Cardiac muscle cell (in vitro differentiated cells and primary cell): Measurements from ENCODE around the gene PLPPR4. TPM values are rescaled to one million over a fixed set of nuclear protein-coding genes. Genes with fewer than 3 reads are reported as not detected.

ENCODE experiments used
- DNase-seq, 2 donors: peaks; one replicate each; pipeline versions ENCODE4 v3.0.0 to v3.0.0-alpha.2; 2010 to 2017; ENCODE audit warnings: low read depth in 1 of 2, low spot score in 1 of 2
- H3K27ac ChIP-seq: fragments of 200-600 bp; sonication (generic); 2 replicates; pipeline ENCODE4 v1.5.1; 2016
- H3K27me3 ChIP-seq: fragments of 200-600 bp; sonication (generic); 2 replicates; pipeline ENCODE4 v1.6.0; 2016; ENCODE audit warnings: control low read depth
- H3K36me3 ChIP-seq: fragments of 200-600 bp; sonication (generic); 2 replicates; pipeline ENCODE4 v1.5.1; 2016; ENCODE audit warnings: control low read depth
- H3K4me1 ChIP-seq: fragments of 200-600 bp; sonication (generic); 2 replicates; pipeline ENCODE4 v1.8.1; 2017; ENCODE audit warnings: low read depth, mild to moderate bottlenecking, mixed run types
- H3K4me3 ChIP-seq: fragments of 200-600 bp; sonication (generic); 2 replicates; pipeline ENCODE4 v1.5.1; 2016; ENCODE audit warnings: mild to moderate bottlenecking
- H3K9me3 ChIP-seq: fragments of 200-600 bp; sonication (generic); 2 replicates; pipeline ENCODE4 v1.5.1; 2017; ENCODE audit warnings: low read depth, mild to moderate bottlenecking, control low read depth
- CTCF ChIP-seq: IDR thresholded peaks from 2 replicates; pipeline ENCODE4 v1.5.1; 2012; ENCODE audit warnings: low read depth, mild to moderate bottlenecking, low read length
- polyA plus RNA-seq: library from polyadenylated mRNA; unstranded; fragments of >200 nt; fragmentation: Nextera tagmentation; extraction: Ambion mirVana; gene quantifications from 2 replicates; pipeline ENCODE4 v1.2.1, GENCODE V29; 2016
- total RNA-seq: library from RNA; depleted of rRNA; stranded (reverse); fragments of >200 nt; gene quantifications from 2 replicates; pipeline ENCODE4 v1.2.3, GENCODE V29; 2016

Gene PLPPR4
- total and polyA plus RNA-seq, 2 experiments from 2014 or later, result 3.2 to 3.7 TPM

GRCh38 chr1:99327357-99327756, 63.1 kb downstream of the PLPPR4 start:
- Histone ChIP-seq H3K4me3 (no peak overlapping the region), H3K9me3 (no peaks in the 10 kb centered on the region), H3K36me3 (no peaks in the 10 kb centered on the region), H3K27me3 (no peaks in the 10 kb centered on the region), H3K4me1 (peaks cover 31% of the 10 kb centered on the region), H3K27ac (no peak overlapping the region)
- no peak for DNase-seq
- no peak for TF ChIP-seq CTCF

- no peak for TF ChIP-seq CTCF
- Histone ChIP-seq H3K27ac (no peak overlapping the region), H3K27me3 (no peaks in the 10 kb centered on the region), H3K36me3 (no peaks in the 10 kb centered on the region), H3K9me3 (no peaks in the 10 kb centered on the region), H3K4me3 (no peak overlapping the region), H3K4me1 (peaks cover 31% of the 10 kb centered on the region)
- no peak for DNase-seq
Measured at GRCh38 chr1:99328171-99328570, 63.9 kb downstream of the PLPPR4 start.

GRCh38 chr1:99331083-99331482, 66.8 kb downstream of the PLPPR4 start:
- no peaks in the 10 kb centered on the region for H3K9me3 ChIP-seq
- H3K4me1 ChIP-seq, result peaks cover 21% of the 10 kb centered on the region
- TF ChIP-seq CTCF, result no peak
- H3K27ac ChIP-seq, result no peak overlapping the region
- DNase-seq, result no peak
- no peaks in the 10 kb centered on the region for H3K27me3 ChIP-seq
- H3K4me3 ChIP-seq, result no peak overlapping the region
- no peaks in the 10 kb centered on the region for H3K36me3 ChIP-seq

GRCh38 chr1:99331636-99332035, 67.3 kb downstream of the PLPPR4 start:
- Histone ChIP-seq H3K27me3 (no peaks in the 10 kb centered on the region), H3K27ac (no peak overlapping the region), H3K9me3 (no peaks in the 10 kb centered on the region), H3K4me1 (peaks cover 15% of the 10 kb centered on the region), H3K36me3 (no peaks in the 10 kb centered on the region), H3K4me3 (no peak overlapping the region)
- TF ChIP-seq CTCF, result no peak
- DNase-seq, result no peak

- TF ChIP-seq CTCF, result no peak
- H3K9me3 ChIP-seq, result no peaks in the 10 kb centered on the region
- H3K4me3 ChIP-seq, result no peak overlapping the region
- no peaks in the 10 kb centered on the region for H3K27me3 ChIP-seq
- no peak for DNase-seq
- peaks cover 6% of the 10 kb centered on the region for H3K4me1 ChIP-seq
- H3K36me3 ChIP-seq, result no peaks in the 10 kb centered on the region
- H3K27ac ChIP-seq, result no peak overlapping the region
Measured at GRCh38 chr1:99332561-99332960, 68.3 kb downstream of the PLPPR4 start.

GRCh38 chr1:99334991-99335390, 70.7 kb downstream of the PLPPR4 start:
- Histone ChIP-seq H3K4me1 (no peaks in the 10 kb centered on the region), H3K9me3 (no peaks in the 10 kb centered on the region), H3K36me3 (no peaks in the 10 kb centered on the region), H3K4me3 (no peak overlapping the region), H3K27me3 (no peaks in the 10 kb centered on the region), H3K27ac (no peak overlapping the region)
- no peak for TF ChIP-seq CTCF
- DNase-seq, result no peak
